Osteoblast (primary cell): ENCODE measurements around the gene WIPF3. TPM values are rescaled to one million over a fixed set of nuclear protein-coding genes. Genes with fewer than 3 reads are reported as not detected.

Experiments used
- DNase-seq: peaks from one replicate; pipeline ENCODE4 v3.0.0; 2011; ENCODE audit warnings: low spot score, mixed read lengths; ENCODE audit not compliant: insufficient read length; ENCODE audit errors: missing footprints
- H2AFZ ChIP-seq: 2 replicates; pipeline ENCODE4 v1.6.0; 2011; ENCODE audit warnings: mild to moderate bottlenecking, low read length
- H3K27ac ChIP-seq: 2 replicates; pipeline ENCODE4 v1.5.1; 2011; ENCODE audit warnings: mild to moderate bottlenecking, low read depth, low read length, moderate library complexity
- H3K27me3 ChIP-seq: 2 replicates; pipeline ENCODE4 v1.6.0; 2012; ENCODE audit warnings: mild to moderate bottlenecking, control low read depth, inconsistent platforms, low read length, moderate library complexity; ENCODE audit not compliant: insufficient read depth
- H3K36me3 ChIP-seq: 2 replicates; pipeline ENCODE4 v1.5.1; 2011; ENCODE audit warnings: mild to moderate bottlenecking, low read length, control low read depth, moderate library complexity; ENCODE audit not compliant: insufficient read depth
- H3K4me1 ChIP-seq: 2 replicates; pipeline ENCODE4 v1.5.1; 2011; ENCODE audit warnings: mild to moderate bottlenecking, low read length, control low read depth, moderate library complexity; ENCODE audit not compliant: insufficient read depth
- H3K4me2 ChIP-seq: 2 replicates; pipeline ENCODE4 v1.6.0; 2011; ENCODE audit warnings: mild to moderate bottlenecking, low read length; ENCODE audit not compliant: insufficient read depth
- H3K4me3 ChIP-seq: fragments of 200-600 bp; sonication (generic); 3 replicates; pipeline ENCODE4 v1.5.1; 2012; ENCODE audit warnings: mild to moderate bottlenecking, low read length, inconsistent platforms; ENCODE audit not compliant: insufficient read depth
- H3K79me2 ChIP-seq: 2 replicates; pipeline ENCODE4 v1.6.0; 2012; ENCODE audit warnings: mild to moderate bottlenecking, low read length, control low read depth, inconsistent platforms; ENCODE audit not compliant: insufficient read depth
- H3K9me3 ChIP-seq: 2 replicates; pipeline ENCODE4 v1.5.1; 2011; ENCODE audit warnings: low read depth, low read length, control low read depth
- H4K20me1 ChIP-seq: 2 replicates; pipeline ENCODE4 v1.6.0; 2012; ENCODE audit warnings: mild to moderate bottlenecking, low read length, control low read depth; ENCODE audit not compliant: insufficient read depth
- total RNA-seq: library from RNA; depleted of rRNA; stranded (reverse); fragments of >200 nt; gene quantifications from 2 replicates; pipeline ENCODE4 v1.2.3, GENCODE V29; 2012
- TF ChIP-seq, protein P1 (sequence below): IDR thresholded peaks from 2 replicates; pipeline ENCODE4 v1.5.1; 2011; ENCODE audit warnings: mild to moderate bottlenecking, low read depth, low read length, moderate library complexity; ENCODE audit errors: extremely low read depth

Gene WIPF3
- total RNA-seq, 1 donor = not detected

DNA sequence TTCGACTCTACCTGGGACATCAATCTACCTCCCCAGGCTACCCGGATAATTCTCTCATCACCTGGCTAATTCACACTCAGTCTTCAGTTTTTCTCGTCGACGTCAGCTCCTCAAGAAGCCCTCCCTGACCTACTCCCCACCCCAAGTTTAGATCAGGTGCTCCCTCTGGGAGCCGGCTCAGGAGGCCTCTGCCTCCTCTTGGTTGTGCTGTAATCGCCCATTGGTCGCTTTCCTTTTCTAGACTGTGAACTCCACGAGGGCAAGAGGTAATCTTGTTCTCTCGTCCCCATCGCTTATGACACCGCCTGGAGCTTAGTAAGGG is 461 bp upstream of the WIPF3 start:
- Histone ChIP-seq H3K4me2 (no peak overlapping the region), H3K4me1 (no peaks in the 10 kb centered on the region), H3K36me3 (no peaks in the 10 kb centered on the region), H3K27ac (no peak overlapping the region), H3K4me3 (peak overlapping the region; percentile 39), H3K27me3 (peaks cover 72% of the 10 kb centered on the region), H3K9me3 (no peaks in the 10 kb centered on the region), H2AFZ (no peak overlapping the region), H3K79me2 (no peaks in the 10 kb centered on the region), H4K20me1 (no peaks in the 10 kb centered on the region)
- DNase-seq = peak; percentile 57
- TF ChIP-seq, protein P1, sequence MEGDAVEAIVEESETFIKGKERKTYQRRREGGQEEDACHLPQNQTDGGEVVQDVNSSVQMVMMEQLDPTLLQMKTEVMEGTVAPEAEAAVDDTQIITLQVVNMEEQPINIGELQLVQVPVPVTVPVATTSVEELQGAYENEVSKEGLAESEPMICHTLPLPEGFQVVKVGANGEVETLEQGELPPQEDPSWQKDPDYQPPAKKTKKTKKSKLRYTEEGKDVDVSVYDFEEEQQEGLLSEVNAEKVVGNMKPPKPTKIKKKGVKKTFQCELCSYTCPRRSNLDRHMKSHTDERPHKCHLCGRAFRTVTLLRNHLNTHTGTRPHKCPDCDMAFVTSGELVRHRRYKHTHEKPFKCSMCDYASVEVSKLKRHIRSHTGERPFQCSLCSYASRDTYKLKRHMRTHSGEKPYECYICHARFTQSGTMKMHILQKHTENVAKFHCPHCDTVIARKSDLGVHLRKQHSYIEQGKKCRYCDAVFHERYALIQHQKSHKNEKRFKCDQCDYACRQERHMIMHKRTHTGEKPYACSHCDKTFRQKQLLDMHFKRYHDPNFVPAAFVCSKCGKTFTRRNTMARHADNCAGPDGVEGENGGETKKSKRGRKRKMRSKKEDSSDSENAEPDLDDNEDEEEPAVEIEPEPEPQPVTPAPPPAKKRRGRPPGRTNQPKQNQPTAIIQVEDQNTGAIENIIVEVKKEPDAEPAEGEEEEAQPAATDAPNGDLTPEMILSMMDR = no peak

DNA sequence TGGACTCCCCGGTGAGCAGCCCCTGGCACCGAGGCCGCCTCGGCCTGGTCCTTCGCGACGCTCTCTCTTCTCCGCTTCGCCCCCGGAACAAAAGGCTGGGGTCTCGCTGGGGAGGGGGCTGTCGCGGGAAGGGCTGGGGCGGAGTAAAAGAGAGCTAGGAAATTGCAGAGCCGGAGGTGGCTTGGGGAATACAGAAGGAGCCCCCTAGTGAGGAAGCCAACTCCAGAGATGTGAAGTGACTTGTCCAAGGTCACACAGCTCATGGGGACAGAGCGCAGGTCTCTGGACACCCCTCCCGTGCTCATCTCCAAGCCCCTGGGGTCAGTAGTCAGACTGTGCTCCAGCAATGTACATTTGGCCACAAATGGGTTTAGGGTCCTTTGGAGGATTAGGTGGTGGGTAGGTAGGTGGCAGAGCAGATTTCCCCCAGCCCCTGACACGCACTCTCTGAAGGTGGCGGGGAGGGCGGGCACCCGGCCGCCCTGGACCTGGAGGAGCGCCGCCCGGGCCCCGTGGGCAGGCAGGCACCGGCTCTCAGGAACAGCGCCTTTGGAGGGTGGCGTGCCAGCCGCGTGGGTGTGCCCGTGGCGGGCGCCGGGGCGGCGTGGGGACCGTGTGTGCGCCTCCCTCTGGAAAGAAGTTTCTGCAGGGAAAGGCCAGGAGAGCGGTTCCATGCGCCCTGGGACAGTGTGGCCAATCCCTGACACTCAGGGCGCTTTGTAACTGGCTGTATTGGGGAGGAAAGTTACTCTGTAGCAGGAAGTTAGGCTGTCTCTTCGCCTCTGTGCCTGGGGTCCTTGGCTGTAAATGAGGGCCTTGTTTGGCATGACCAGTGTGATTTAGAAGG is 910 bp downstream of the WIPF3 start:
- Histone ChIP-seq H2AFZ (no peak overlapping the region), H3K4me2 (no peak overlapping the region), H3K27me3 (peaks cover 81% of the 10 kb centered on the region), H4K20me1 (no peaks in the 10 kb centered on the region), H3K4me3 (peak overlapping the region; percentile 39), H3K4me1 (no peaks in the 10 kb centered on the region), H3K9me3 (no peaks in the 10 kb centered on the region), H3K36me3 (no peaks in the 10 kb centered on the region), H3K27ac (no peak overlapping the region), H3K79me2 (no peaks in the 10 kb centered on the region)
- peak; percentile 78 for DNase-seq
- TF ChIP-seq, protein P1 = no peak

DNA sequence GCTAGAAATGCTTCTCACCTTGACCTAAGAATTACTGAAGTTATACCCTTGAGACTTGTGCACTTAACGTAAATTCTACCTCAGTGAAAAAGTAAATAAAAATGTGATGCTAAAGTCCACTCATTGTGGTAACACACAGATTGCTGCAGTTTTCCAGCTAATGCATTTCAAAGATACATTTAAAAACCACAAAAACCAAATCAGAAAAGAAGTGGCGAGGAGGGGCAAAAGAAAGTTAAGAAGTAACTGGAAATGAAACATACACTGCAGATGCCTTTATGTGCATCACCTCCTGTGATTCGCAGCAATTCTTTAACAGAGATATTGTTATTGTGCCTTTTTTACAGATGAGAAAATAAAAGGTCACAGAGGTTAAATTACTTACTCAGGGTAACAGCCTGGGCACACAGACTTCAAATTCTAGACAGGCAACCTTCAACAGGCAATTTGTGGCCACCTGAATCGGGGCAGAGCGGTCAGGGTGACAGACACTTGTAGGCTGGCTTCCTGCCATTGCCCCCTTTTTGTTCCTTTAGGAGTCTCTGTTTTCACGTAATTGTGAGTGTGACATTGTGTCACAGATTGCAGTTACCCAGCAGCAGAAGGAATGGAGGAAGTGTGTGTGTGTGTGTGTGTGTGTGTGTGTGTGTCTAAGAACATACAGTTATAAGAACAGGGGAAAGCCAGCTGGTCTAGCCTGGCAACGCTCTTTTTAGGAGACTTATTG is 1.9 kb downstream of the WIPF3 start:
- Histone ChIP-seq H2AFZ (no peak overlapping the region), H3K27ac (no peak overlapping the region), H3K36me3 (no peaks in the 10 kb centered on the region), H4K20me1 (no peaks in the 10 kb centered on the region), H3K4me2 (no peak overlapping the region), H3K9me3 (no peaks in the 10 kb centered on the region), H3K27me3 (peaks cover 85% of the 10 kb centered on the region), H3K4me3 (no peak overlapping the region), H3K79me2 (no peaks in the 10 kb centered on the region), H3K4me1 (no peaks in the 10 kb centered on the region)
- TF ChIP-seq, protein P1 = no peak
- peak; percentile 77 for DNase-seq

DNA sequence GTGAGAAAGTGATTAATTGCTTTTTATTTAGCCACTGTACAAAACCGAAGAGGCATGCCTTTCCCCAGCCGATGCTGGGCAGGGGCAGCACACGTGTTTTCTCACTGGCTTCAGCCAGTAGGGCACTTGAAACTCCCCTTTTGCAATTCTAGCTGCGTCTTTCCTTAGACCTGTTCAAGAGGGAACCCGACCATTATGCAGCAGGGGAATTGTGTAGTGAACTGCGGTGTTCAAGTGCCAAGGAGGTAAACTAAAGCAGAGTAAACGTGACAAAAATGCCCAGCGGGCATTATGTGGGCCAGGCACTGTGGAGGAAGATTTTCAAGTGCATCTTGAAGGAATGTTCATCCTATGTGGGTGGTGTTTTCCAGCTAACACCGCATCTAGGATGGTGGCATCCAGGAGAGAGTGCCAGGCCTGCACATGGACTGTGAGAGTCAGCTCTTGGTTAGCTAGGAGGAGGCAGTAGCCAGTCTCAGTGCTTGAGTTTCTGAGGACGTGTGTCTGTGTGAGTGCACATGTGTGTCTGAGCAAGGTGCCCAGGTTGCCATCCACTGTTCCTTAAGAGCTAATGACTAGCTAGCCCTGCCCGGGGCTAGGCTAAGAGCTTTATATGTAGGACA is 3.3 kb downstream of the WIPF3 start:
- Histone ChIP-seq H3K4me2 (no peak overlapping the region), H4K20me1 (no peaks in the 10 kb centered on the region), H3K4me1 (no peaks in the 10 kb centered on the region), H2AFZ (no peak overlapping the region), H3K27ac (no peak overlapping the region), H3K9me3 (no peaks in the 10 kb centered on the region), H3K27me3 (peaks cover 84% of the 10 kb centered on the region), H3K36me3 (no peaks in the 10 kb centered on the region), H3K4me3 (no peak overlapping the region), H3K79me2 (no peaks in the 10 kb centered on the region)
- TF ChIP-seq, protein P1 = no peak
- peak; percentile 57 for DNase-seq
